ENCODE results near the gene GMCL2.

GRCh38 chr5:178222292-178222691 lies 35.1 kb upstream of the GMCL2 start:
- no peak for TF ChIP-seq EZH2 (IDR thresholded peaks at IDR 0.05; ENCODE audit: borderline replicate concordance, low read length)
- TF ChIP-seq, protein P1, sequence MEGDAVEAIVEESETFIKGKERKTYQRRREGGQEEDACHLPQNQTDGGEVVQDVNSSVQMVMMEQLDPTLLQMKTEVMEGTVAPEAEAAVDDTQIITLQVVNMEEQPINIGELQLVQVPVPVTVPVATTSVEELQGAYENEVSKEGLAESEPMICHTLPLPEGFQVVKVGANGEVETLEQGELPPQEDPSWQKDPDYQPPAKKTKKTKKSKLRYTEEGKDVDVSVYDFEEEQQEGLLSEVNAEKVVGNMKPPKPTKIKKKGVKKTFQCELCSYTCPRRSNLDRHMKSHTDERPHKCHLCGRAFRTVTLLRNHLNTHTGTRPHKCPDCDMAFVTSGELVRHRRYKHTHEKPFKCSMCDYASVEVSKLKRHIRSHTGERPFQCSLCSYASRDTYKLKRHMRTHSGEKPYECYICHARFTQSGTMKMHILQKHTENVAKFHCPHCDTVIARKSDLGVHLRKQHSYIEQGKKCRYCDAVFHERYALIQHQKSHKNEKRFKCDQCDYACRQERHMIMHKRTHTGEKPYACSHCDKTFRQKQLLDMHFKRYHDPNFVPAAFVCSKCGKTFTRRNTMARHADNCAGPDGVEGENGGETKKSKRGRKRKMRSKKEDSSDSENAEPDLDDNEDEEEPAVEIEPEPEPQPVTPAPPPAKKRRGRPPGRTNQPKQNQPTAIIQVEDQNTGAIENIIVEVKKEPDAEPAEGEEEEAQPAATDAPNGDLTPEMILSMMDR (conservative IDR thresholded peaks at IDR 0.05 in 1 of 2, IDR thresholded peaks at IDR 0.05 in 1 of 2; ENCODE audit: extremely low read depth in 1 of 2, insufficient read depth in 1 of 2, low read depth in 1 of 2, low read length in 2 of 2): no peak

Data from mammary epithelial cell (primary cell).